LoVo (cell line): ENCODE measurements around the gene GSTO2.

Experiments used
- DNase-seq: peaks from one replicate; pipeline ENCODE4 v3.0.0-alpha.2; 2016; ENCODE audit warnings: low spot score

GSTO2 gene

GRCh38 chr10:104281694-104282093, 12.7 kb downstream of the GSTO2 start:
- no peak for DNase-seq

GRCh38 chr10:104284846-104285245, 15.9 kb downstream of the GSTO2 start:
- DNase-seq, result no peak

GRCh38 chr10:104286939-104287338, 18.0 kb downstream of the GSTO2 start:
- no peak for DNase-seq

GRCh38 chr10:104288355-104288754, 19.4 kb downstream of the GSTO2 start:
- no peak for DNase-seq

- DNase-seq, result peak; percentile 90
Observed at GRCh38 chr10:104291439-104291951, 22.5 kb downstream of the GSTO2 start.

- DNase-seq, result no peak
Observed at GRCh38 chr10:104293011-104293410, 24.0 kb downstream of the GSTO2 start.

GRCh38 chr10:104293781-104294321, 24.9 kb downstream of the GSTO2 start:
- DNase-seq, result no peak

- DNase-seq, result no peak
Observed at GRCh38 chr10:104296687-104297436, 27.9 kb downstream of the GSTO2 start.

GRCh38 chr10:104297697-104298660, 29.0 kb downstream of the GSTO2 start:
- DNase-seq, result no peak

GRCh38 chr10:104299031-104299904, 30.3 kb downstream of the GSTO2 start:
- DNase-seq, result no peak

- no peak for DNase-seq
Observed at GRCh38 chr10:104300002-104300735, 31.2 kb downstream of the GSTO2 start.

- DNase-seq, result no peak
Observed at GRCh38 chr10:104300736-104301292, 31.8 kb downstream of the GSTO2 start.

- DNase-seq, result no peak
Observed at GRCh38 chr10:104301907-104302690, 33.1 kb downstream of the GSTO2 start.

GRCh38 chr10:104303594-104304355, 34.8 kb downstream of the GSTO2 start:
- no peak for DNase-seq

GRCh38 chr10:104304356-104304745, 35.4 kb downstream of the GSTO2 start:
- no peak for DNase-seq

- no peak for DNase-seq
Observed at GRCh38 chr10:104304927-104305326, 35.9 kb downstream of the GSTO2 start.

- no peak for DNase-seq
Observed at GRCh38 chr10:104306897-104307296, 37.9 kb downstream of the GSTO2 start.

- DNase-seq, result no peak
Observed at GRCh38 chr10:104307576-104308438, 38.8 kb downstream of the GSTO2 start.
